AG09319 (cell line): ENCODE data around the gene THEMIS.

ENCODE experiments used
- DNase-seq: peaks from one replicate; pipeline ENCODE4 v3.0.0-alpha.2; 2010; ENCODE audit warnings: low read depth; ENCODE audit errors: extremely low read depth
- CTCF ChIP-seq: IDR thresholded peaks from 2 replicates; pipeline ENCODE4 v1.5.1; 2011; ENCODE audit warnings: low read depth, mild to moderate bottlenecking, inconsistent platforms, low read length, moderate library complexity

THEMIS gene

GRCh38 chr6:127684501-127684900 is 216.4 kb downstream of the THEMIS start:
- no peak for TF ChIP-seq CTCF
- DNase-seq = no peak
